Astrocyte of the spinal cord (primary cell): Measurements from ENCODE around the gene TIAM1.

Source experiments
- DNase-seq: peaks from one replicate; pipeline ENCODE4 v3.0.0; 2011; ENCODE audit warnings: low read depth, low spot score
- H3K4me3 ChIP-seq: 2 replicates; pipeline ENCODE4 v1.5.1; 2011; ENCODE audit warnings: low read depth, mild to moderate bottlenecking, low read length, moderate library complexity
- CTCF ChIP-seq: IDR thresholded peaks from 2 replicates; pipeline ENCODE4 v1.5.1; 2012; ENCODE audit warnings: low read depth, mild to moderate bottlenecking, low read length, inconsistent platforms
- in situ Hi-C: cut with HindIII; loops from 2 replicates; pipeline ENCODE4 v1.10.0; 2017; ENCODE audit warnings: low sequenced_read_pairs

TIAM1 gene

GRCh38 chr21:31213787-31214186 is 130.3 kb downstream of the TIAM1 start:
- in situ Hi-C loops = no loop called here
- H3K4me3 ChIP-seq = no peak overlapping the region
- no peak for DNase-seq
- TF ChIP-seq CTCF = no peak

GRCh38 chr21:31211836-31212235 is 132.2 kb downstream of the TIAM1 start:
- TF ChIP-seq CTCF = no peak
- no peak for DNase-seq
- in situ Hi-C loops = no loop called here
- no peak overlapping the region for H3K4me3 ChIP-seq

GRCh38 chr21:31205412-31205811 is 138.6 kb downstream of the TIAM1 start:
- in situ Hi-C loops = no loop called here
- no peak overlapping the region for H3K4me3 ChIP-seq
- no peak for TF ChIP-seq CTCF
- DNase-seq = no peak

GRCh38 chr21:31204801-31205200 is 139.3 kb downstream of the TIAM1 start:
- DNase-seq = no peak
- TF ChIP-seq CTCF = no peak
- no peak overlapping the region for H3K4me3 ChIP-seq
- in situ Hi-C loops = no loop called here

- in situ Hi-C loops = no loop called here
- DNase-seq = peak; percentile 82
- no peak overlapping the region for H3K4me3 ChIP-seq
- TF ChIP-seq CTCF = peak; percentile 7
These were observed 140.5 kb downstream of the TIAM1 start for GRCh38 chr21:31203431-31204054.

- in situ Hi-C loops = no loop called here
- no peak overlapping the region for H3K4me3 ChIP-seq
- TF ChIP-seq CTCF = no peak
These were observed 142.5 kb downstream of the TIAM1 start for GRCh38 chr21:31201548-31201947.

More at GRCh38 chr21:31201548-31201947, 142.5 kb downstream of the TIAM1 start:
- peak; percentile 69 for DNase-seq
